Measurements from ENCODE around the gene SEZ6L.

Gene SEZ6L

DNA sequence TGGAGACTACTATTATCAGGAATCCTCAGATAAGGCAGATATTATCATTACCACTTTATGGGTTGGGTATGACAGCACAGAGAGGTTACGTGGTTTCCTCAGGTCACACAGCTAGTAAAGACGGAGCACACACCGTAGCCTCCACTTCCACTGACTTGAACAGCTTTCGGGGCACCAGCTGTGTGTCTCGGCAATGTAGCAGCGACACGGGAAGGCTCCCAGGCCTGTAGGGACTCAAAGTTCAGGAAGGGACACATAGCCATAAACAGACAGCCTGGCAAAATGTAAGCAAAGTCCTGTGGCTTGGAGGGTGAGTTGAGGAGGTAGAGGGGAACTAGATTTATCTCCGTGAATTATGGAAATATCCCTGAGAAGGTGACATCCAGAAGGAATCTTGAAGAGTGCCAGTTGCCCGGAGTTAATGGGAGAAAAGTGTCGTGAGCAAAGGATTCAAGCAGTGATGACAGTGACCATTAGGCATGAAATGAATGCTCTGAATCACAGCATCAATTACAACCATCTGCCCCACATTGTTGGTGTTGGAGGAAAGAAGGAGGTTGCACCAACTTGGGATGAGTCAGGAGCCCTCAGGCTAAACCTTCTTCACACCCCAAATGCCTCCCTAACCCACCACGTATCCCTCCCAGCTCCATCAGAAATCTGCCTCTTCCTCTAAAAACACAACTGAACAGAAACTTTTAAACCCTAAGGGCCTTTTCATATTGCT is 153.1 kb downstream of the SEZ6L start:
- TF ChIP-seq NFIC (IDR thresholded peaks at IDR 0.05) (no peak), EGR1 (IDR thresholded peaks at IDR 0.05) (no peak), TCF12 (IDR thresholded peaks at IDR 0.05; ENCODE audit: low read depth) (no peak), TAF1 (IDR thresholded peaks at IDR 0.05; ENCODE audit: low read depth) (no peak), FOXM1 (IDR thresholded peaks at IDR 0.05; ENCODE audit: borderline replicate concordance, low read depth) (no peak), EP300 (IDR thresholded peaks at IDR 0.05; ENCODE audit: borderline replicate concordance) (no peak), RAD21 (IDR thresholded peaks at IDR 0.05; ENCODE audit: low read depth) (no peak), YY1 (IDR thresholded peaks at IDR 0.05; ENCODE audit: low read depth) (no peak), ZBTB7A (IDR thresholded peaks at IDR 0.05; ENCODE audit: low read depth) (no peak), TEAD4 (IDR thresholded peaks at IDR 0.05) (no peak), CEBPB (IDR thresholded peaks at IDR 0.05) (no peak), CREB1 (IDR thresholded peaks at IDR 0.05; ENCODE audit: low read depth) (no peak)
- TF ChIP-seq, protein P1, sequence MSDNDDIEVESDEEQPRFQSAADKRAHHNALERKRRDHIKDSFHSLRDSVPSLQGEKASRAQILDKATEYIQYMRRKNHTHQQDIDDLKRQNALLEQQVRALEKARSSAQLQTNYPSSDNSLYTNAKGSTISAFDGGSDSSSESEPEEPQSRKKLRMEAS (IDR thresholded peaks at IDR 0.05) = no peak
- TF ChIP-seq, protein P2, sequence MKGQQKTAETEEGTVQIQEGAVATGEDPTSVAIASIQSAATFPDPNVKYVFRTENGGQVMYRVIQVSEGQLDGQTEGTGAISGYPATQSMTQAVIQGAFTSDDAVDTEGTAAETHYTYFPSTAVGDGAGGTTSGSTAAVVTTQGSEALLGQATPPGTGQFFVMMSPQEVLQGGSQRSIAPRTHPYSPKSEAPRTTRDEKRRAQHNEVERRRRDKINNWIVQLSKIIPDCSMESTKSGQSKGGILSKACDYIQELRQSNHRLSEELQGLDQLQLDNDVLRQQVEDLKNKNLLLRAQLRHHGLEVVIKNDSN (IDR thresholded peaks at IDR 0.05) = no peak
- TF ChIP-seq, protein P3, sequence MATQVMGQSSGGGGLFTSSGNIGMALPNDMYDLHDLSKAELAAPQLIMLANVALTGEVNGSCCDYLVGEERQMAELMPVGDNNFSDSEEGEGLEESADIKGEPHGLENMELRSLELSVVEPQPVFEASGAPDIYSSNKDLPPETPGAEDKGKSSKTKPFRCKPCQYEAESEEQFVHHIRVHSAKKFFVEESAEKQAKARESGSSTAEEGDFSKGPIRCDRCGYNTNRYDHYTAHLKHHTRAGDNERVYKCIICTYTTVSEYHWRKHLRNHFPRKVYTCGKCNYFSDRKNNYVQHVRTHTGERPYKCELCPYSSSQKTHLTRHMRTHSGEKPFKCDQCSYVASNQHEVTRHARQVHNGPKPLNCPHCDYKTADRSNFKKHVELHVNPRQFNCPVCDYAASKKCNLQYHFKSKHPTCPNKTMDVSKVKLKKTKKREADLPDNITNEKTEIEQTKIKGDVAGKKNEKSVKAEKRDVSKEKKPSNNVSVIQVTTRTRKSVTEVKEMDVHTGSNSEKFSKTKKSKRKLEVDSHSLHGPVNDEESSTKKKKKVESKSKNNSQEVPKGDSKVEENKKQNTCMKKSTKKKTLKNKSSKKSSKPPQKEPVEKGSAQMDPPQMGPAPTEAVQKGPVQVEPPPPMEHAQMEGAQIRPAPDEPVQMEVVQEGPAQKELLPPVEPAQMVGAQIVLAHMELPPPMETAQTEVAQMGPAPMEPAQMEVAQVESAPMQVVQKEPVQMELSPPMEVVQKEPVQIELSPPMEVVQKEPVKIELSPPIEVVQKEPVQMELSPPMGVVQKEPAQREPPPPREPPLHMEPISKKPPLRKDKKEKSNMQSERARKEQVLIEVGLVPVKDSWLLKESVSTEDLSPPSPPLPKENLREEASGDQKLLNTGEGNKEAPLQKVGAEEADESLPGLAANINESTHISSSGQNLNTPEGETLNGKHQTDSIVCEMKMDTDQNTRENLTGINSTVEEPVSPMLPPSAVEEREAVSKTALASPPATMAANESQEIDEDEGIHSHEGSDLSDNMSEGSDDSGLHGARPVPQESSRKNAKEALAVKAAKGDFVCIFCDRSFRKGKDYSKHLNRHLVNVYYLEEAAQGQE (IDR thresholded peaks at IDR 0.05; ENCODE audit: low read depth) = no peak

DNA sequence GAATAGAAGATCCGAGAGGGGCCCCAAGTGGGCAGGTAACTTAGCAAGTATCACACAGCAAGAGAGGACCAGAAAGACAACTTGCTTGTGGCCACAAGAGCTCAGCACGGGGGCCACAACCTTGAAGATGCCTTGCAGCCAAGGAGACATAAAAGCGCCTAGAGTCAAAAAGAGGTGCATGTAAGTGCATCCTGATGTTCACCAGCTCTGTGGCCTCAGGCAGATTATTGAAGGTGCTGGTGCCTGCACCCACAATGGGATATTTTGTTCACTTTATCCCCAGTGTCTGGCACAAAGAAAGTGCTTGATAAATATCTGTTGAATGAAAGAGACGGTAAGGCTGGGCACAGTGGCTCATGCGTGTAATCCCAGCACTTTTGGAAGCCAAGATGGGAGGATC is 153.8 kb downstream of the SEZ6L start:
- TF ChIP-seq, protein P1 (IDR thresholded peaks at IDR 0.05) = no peak
- TF ChIP-seq EP300 (IDR thresholded peaks at IDR 0.05; ENCODE audit: borderline replicate concordance) = no peak
- no peak for TF ChIP-seq ZBTB7A (IDR thresholded peaks at IDR 0.05; ENCODE audit: low read depth)
- TF ChIP-seq TAF1 (IDR thresholded peaks at IDR 0.05; ENCODE audit: low read depth) = no peak
- no peak for TF ChIP-seq TCF12 (IDR thresholded peaks at IDR 0.05; ENCODE audit: low read depth)
- no peak for TF ChIP-seq EGR1 (IDR thresholded peaks at IDR 0.05)
- TF ChIP-seq, protein P2 (IDR thresholded peaks at IDR 0.05) = no peak
- TF ChIP-seq TEAD4 (IDR thresholded peaks at IDR 0.05) = no peak
- no peak for TF ChIP-seq FOXM1 (IDR thresholded peaks at IDR 0.05; ENCODE audit: borderline replicate concordance, low read depth)
- no peak for TF ChIP-seq CREB1 (IDR thresholded peaks at IDR 0.05; ENCODE audit: low read depth)
- no peak for TF ChIP-seq RAD21 (IDR thresholded peaks at IDR 0.05; ENCODE audit: low read depth)
- TF ChIP-seq YY1 (IDR thresholded peaks at IDR 0.05; ENCODE audit: low read depth) = no peak
- TF ChIP-seq CEBPB (IDR thresholded peaks at IDR 0.05) = no peak
- TF ChIP-seq, protein P3 (IDR thresholded peaks at IDR 0.05; ENCODE audit: low read depth) = no peak
- TF ChIP-seq NFIC (IDR thresholded peaks at IDR 0.05) = no peak

DNA sequence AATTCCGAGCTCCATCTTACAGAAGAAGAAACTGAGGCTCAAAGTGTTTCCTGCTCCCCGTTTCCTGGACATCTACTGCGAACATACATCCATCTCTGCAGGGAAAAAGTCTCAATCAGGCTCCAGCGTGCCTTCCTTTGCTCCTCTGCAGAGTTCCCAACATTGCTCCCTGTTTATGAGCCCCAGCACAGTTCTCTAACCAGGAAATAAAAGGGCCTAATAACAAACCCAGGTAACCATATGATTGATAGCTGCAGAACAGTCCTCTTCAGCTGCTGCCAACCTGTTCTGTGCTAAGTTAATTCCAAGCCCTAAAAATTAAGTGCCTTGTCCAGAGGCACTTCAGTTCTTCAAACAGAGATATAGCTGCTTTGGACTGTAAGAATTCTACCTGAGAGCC is 154.9 kb downstream of the SEZ6L start:
- TF ChIP-seq TCF12 (IDR thresholded peaks at IDR 0.05; ENCODE audit: low read depth) = no peak
- TF ChIP-seq EGR1 (IDR thresholded peaks at IDR 0.05) = no peak
- TF ChIP-seq TEAD4 (IDR thresholded peaks at IDR 0.05) = no peak
- TF ChIP-seq YY1 (IDR thresholded peaks at IDR 0.05; ENCODE audit: low read depth) = no peak
- TF ChIP-seq, protein P2 (IDR thresholded peaks at IDR 0.05) = no peak
- TF ChIP-seq, protein P3 (IDR thresholded peaks at IDR 0.05; ENCODE audit: low read depth) = no peak
- TF ChIP-seq, protein P1 (IDR thresholded peaks at IDR 0.05) = no peak
- TF ChIP-seq CREB1 (IDR thresholded peaks at IDR 0.05; ENCODE audit: low read depth) = no peak
- no peak for TF ChIP-seq ZBTB7A (IDR thresholded peaks at IDR 0.05; ENCODE audit: low read depth)
